Mesendoderm (in vitro differentiated cells): Measurements from ENCODE around the gene ASXL3.

Experiments used
- DNase-seq: peaks from one replicate; pipeline ENCODE4 v3.0.0; 2013
- H2AK5ac ChIP-seq: 2 replicates; pipeline ENCODE4 v1.6.1; 2013; ENCODE audit warnings: low read length, inconsistent platforms
- H2BK120ac ChIP-seq: 2 replicates; pipeline ENCODE4 v1.6.1; 2013; ENCODE audit warnings: low read depth, mild to moderate bottlenecking, low read length, moderate library complexity, mixed read lengths
- H2BK15ac ChIP-seq: replicated peaks from 2 replicates; pipeline ENCODE4 v1.6.1; 2013; ENCODE audit warnings: low read depth, mild to moderate bottlenecking, moderate library complexity
- H2BK5ac ChIP-seq: 2 replicates; pipeline ENCODE4 v1.6.1; 2013; ENCODE audit warnings: low read length, inconsistent platforms
- H3K18ac ChIP-seq: 2 replicates; pipeline ENCODE4 v1.6.1; 2013; ENCODE audit warnings: mild to moderate bottlenecking, low read length, mixed read lengths
- H3K23ac ChIP-seq: one replicate; pipeline ENCODE4 v1.6.1; 2013; ENCODE audit warnings: low read length
- H3K27ac ChIP-seq: 2 replicates; pipeline ENCODE4 v1.5.1; 2013; ENCODE audit warnings: low read depth, mild to moderate bottlenecking, inconsistent platforms, low read length, moderate library complexity
- H3K27me3 ChIP-seq: 2 replicates; pipeline ENCODE4 v1.6.1; 2013; ENCODE audit warnings: low read length, control low read depth, mild to moderate bottlenecking, inconsistent platforms; ENCODE audit not compliant: insufficient read depth, poor library complexity
- H3K36me3 ChIP-seq: 2 replicates; pipeline ENCODE4 v1.6.1; 2013; ENCODE audit warnings: low read length, inconsistent platforms; ENCODE audit not compliant: control insufficient read depth, insufficient read depth
- H3K4ac ChIP-seq: one replicate; pipeline ENCODE4 v1.6.1; 2013; ENCODE audit warnings: low read depth, mild to moderate bottlenecking, low read length, moderate library complexity
- H3K4me1 ChIP-seq: 2 replicates; pipeline ENCODE4 v1.6.1; 2013; ENCODE audit warnings: low read depth, low read length, inconsistent platforms; ENCODE audit not compliant: control insufficient read depth
- H3K4me2 ChIP-seq: 2 replicates; pipeline ENCODE4 v1.6.1; 2013; ENCODE audit warnings: low read length
- H3K4me3 ChIP-seq: 2 replicates; pipeline ENCODE4 v1.5.1; 2013; ENCODE audit warnings: mild to moderate bottlenecking, low read length
- H3K56ac ChIP-seq: one replicate; pipeline ENCODE4 v1.6.1; 2013; ENCODE audit warnings: low read length
- H3K79me1 ChIP-seq: 2 replicates; pipeline ENCODE4 v1.6.1; 2013; ENCODE audit warnings: low read length, inconsistent platforms
- H3K79me2 ChIP-seq: 2 replicates; pipeline ENCODE4 v1.6.1; 2013; ENCODE audit warnings: mild to moderate bottlenecking, low read length; ENCODE audit not compliant: control insufficient read depth, insufficient read depth
- H3K9ac ChIP-seq: 2 replicates; pipeline ENCODE4 v1.6.1; 2013; ENCODE audit warnings: low read length, inconsistent platforms
- H4K5ac ChIP-seq: one replicate; pipeline ENCODE4 v1.6.1; 2013; ENCODE audit warnings: low read length
- H4K8ac ChIP-seq: one replicate; pipeline ENCODE4 v1.6.1; 2013; ENCODE audit warnings: low read depth, mild to moderate bottlenecking, control low read depth, low read length, moderate library complexity
- WGBS: extraction: QIAGEN DNeasy Blood & Tissue Kit; methylation state at CpG from one replicate; pipeline ENCODE4 v1.1.7; 2013; ENCODE audit warnings: low lambda C conversion rate, missing lambda C conversion rate; ENCODE audit not compliant: insufficient coverage; ENCODE audit errors: extremely low coverage; 5-methylcytosine and 5-hydroxymethylcytosine counted together

ASXL3 gene

DNA sequence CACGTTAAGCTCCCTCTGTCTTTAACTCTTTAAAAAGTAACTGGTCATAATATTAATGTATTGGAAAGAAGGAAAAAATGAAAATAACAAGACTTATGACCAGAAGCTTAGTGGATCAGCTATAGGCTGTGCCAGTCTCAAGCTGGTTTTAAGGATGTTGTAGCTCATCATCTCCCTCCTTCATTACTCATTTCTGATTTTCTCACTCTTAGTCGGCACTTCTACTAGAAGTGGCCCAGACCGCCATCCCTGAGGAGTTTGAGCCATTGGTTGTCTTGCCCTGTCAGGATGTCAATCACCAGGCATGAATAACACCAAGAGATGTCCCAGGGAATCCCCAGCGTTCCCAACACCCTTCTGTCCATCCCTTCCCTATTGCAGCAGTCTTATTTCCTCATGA lies 151.5 kb downstream of the ASXL3 start:
- H3K18ac ChIP-seq: no peak overlapping the region
- H3K4ac ChIP-seq: no peak overlapping the region
- H3K27me3 ChIP-seq: no peaks in the 10 kb centered on the region
- no peak overlapping the region for H2BK120ac ChIP-seq
- no peaks in the 10 kb centered on the region for H3K79me2 ChIP-seq
- H2BK5ac ChIP-seq: no peak overlapping the region
- no peak overlapping the region for H3K23ac ChIP-seq
- H3K56ac ChIP-seq: no peak overlapping the region
- no peak overlapping the region for H2AK5ac ChIP-seq
- H3K4me3 ChIP-seq: no peak overlapping the region
- H4K5ac ChIP-seq: no peak overlapping the region
- H3K9ac ChIP-seq: no peak overlapping the region
- WGBS: no CpG with 5 or more reads among the region's 4 CpGs
- no peak overlapping the region for H3K27ac ChIP-seq
- H2BK15ac ChIP-seq: no peak overlapping the region
- H3K79me1 ChIP-seq: no peaks in the 10 kb centered on the region
- no peaks in the 10 kb centered on the region for H3K4me1 ChIP-seq
- no peak overlapping the region for H3K4me2 ChIP-seq
- no peak overlapping the region for H4K8ac ChIP-seq
- H3K36me3 ChIP-seq: no peaks in the 10 kb centered on the region
- no peak for DNase-seq

DNA sequence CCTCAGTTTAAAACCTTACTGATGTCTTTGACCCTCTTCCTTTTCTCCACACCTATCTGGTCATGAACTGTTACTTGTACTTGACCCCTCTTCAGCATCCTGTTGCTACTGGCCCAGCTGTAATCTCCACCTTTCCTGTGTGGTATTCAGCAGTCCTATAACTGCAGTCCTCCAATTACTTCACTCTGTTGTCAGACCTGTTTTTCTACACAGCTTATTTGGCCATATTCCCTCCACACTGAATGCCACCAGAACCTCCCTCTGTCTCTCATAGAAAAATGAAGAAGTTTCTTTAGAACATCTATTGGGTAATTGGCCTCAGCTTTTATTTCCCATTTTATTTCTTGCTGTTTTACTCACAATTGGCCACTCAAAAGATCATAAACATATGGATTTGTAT lies 155.4 kb downstream of the ASXL3 start:
- Histone ChIP-seq H3K79me2 (no peaks in the 10 kb centered on the region), H4K8ac (no peak overlapping the region), H3K9ac (no peak overlapping the region), H3K27me3 (no peaks in the 10 kb centered on the region), H2AK5ac (no peak overlapping the region), H4K5ac (no peak overlapping the region), H3K4ac (no peak overlapping the region), H3K36me3 (no peaks in the 10 kb centered on the region), H2BK120ac (no peak overlapping the region), H3K23ac (no peak overlapping the region), H3K4me1 (no peaks in the 10 kb centered on the region), H3K4me3 (no peak overlapping the region), H3K79me1 (no peaks in the 10 kb centered on the region), H3K27ac (no peak overlapping the region), H3K4me2 (no peak overlapping the region), H3K56ac (no peak overlapping the region), H2BK15ac (no peak overlapping the region), H3K18ac (no peak overlapping the region), H2BK5ac (no peak overlapping the region)
- DNase-seq: no peak

DNA sequence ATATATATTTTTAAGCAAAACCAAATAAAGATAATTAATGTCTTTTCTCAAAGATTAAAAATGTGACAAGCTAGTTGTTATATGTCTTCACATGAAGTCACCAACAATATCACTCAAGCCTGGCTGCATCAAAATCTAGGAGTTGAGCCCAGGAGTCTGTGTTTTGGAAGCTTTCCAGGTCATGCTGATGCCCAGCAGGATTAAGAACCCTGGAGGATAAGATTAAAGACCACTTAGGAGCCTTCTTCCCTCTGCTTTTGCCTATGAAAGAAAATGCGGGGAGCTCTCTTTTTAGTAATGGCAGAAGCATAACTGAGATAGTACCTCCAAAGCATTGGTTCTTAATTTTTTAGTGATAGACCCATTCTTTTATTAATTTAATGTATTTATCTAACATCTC lies 157.4 kb downstream of the ASXL3 start:
- H4K8ac ChIP-seq: no peak overlapping the region
- no peak overlapping the region for H3K4me2 ChIP-seq
- no CpG with 5 or more reads among the region's 1 CpG for WGBS
- no peak overlapping the region for H3K27ac ChIP-seq
- H3K79me1 ChIP-seq: no peaks in the 10 kb centered on the region
- peak; percentile 14 for DNase-seq
- no peak overlapping the region for H2BK5ac ChIP-seq
- no peak overlapping the region for H2BK120ac ChIP-seq
- no peak overlapping the region for H3K18ac ChIP-seq
- no peak overlapping the region for H2AK5ac ChIP-seq
- no peak overlapping the region for H3K9ac ChIP-seq
- H2BK15ac ChIP-seq: no peak overlapping the region
- H3K4ac ChIP-seq: no peak overlapping the region
- no peak overlapping the region for H4K5ac ChIP-seq
- no peak overlapping the region for H3K23ac ChIP-seq
- H3K56ac ChIP-seq: no peak overlapping the region
- no peak overlapping the region for H3K4me3 ChIP-seq
- H3K79me2 ChIP-seq: no peaks in the 10 kb centered on the region
- no peaks in the 10 kb centered on the region for H3K36me3 ChIP-seq
- no peaks in the 10 kb centered on the region for H3K27me3 ChIP-seq
- H3K4me1 ChIP-seq: no peaks in the 10 kb centered on the region

DNA sequence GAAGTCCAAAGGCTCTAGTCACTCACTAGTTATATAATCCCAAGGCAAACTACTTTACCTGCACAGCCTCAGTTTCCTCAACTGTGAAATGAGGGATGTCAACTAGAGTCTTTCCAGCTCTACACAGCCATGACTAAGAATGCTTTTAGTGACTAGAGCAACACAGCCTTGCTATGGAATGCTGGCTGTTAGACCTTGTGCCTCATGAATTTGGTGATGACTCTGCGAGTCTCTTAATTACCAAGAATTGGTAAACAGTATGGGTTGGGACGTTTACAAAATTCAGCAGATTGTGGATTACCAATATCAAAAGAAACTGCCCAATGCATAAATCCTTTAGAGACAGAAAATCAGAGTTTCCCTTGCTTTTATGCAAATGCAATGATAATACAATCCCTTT lies 163.7 kb downstream of the ASXL3 start:
- WGBS: no CpG with 5 or more reads among the region's 2 CpGs
- Histone ChIP-seq H2BK15ac (no peak overlapping the region), H3K27ac (no peak overlapping the region), H3K23ac (no peak overlapping the region), H3K27me3 (no peaks in the 10 kb centered on the region), H4K5ac (no peak overlapping the region), H3K4me1 (no peaks in the 10 kb centered on the region), H3K9ac (no peak overlapping the region), H3K4me3 (no peak overlapping the region), H3K4me2 (no peak overlapping the region), H3K4ac (no peak overlapping the region), H3K56ac (no peak overlapping the region), H4K8ac (no peak overlapping the region), H2AK5ac (no peak overlapping the region), H2BK120ac (no peak overlapping the region), H3K36me3 (no peaks in the 10 kb centered on the region), H3K79me1 (no peaks in the 10 kb centered on the region), H2BK5ac (no peak overlapping the region), H3K18ac (no peak overlapping the region), H3K79me2 (no peaks in the 10 kb centered on the region)
- peak; percentile 9 for DNase-seq

DNA sequence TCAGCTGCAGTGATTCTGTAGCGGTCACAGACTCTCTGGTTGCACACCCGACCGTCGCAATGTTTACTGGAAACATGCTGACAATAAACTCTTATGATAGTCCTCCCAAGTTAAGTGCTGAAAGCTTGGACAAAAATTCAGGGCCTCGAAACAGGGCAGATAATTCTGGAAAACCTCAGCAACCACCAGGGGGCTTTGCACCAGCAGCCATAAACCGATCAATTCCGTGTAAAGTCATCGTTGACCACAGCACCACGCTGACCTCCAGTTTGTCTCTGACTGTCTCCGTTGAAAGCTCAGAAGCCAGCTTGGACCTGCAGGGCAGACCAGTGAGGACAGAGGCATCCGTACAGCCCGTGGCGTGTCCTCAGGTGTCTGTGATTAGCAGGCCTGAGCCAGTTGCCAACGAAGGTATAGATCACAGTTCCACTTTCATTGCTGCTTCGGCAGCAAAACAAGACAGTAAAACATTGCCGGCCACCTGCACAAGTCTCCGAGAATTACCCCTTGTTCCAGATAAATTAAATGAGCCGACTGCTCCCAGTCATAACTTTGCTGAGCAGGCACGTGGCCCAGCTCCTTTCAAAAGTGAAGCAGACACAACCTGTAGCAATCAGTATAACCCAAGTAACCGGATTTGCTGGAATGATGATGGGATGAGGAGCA lies 166.1 kb downstream of the ASXL3 start:
- Histone ChIP-seq H2BK120ac (no peak overlapping the region), H2AK5ac (no peak overlapping the region), H4K5ac (no peak overlapping the region), H2BK15ac (no peak overlapping the region), H3K79me2 (no peaks in the 10 kb centered on the region), H4K8ac (no peak overlapping the region), H3K23ac (no peak overlapping the region), H3K4ac (no peak overlapping the region), H3K27ac (no peak overlapping the region), H3K79me1 (no peaks in the 10 kb centered on the region), H3K36me3 (no peaks in the 10 kb centered on the region), H3K18ac (no peak overlapping the region), H2BK5ac (no peak overlapping the region), H3K27me3 (no peaks in the 10 kb centered on the region), H3K4me3 (no peak overlapping the region), H3K9ac (no peak overlapping the region), H3K56ac (no peak overlapping the region), H3K4me1 (no peaks in the 10 kb centered on the region), H3K4me2 (no peak overlapping the region)
- WGBS: no CpG with 5 or more reads among the region's 20 CpGs
- DNase-seq: peak; percentile 13

DNA sequence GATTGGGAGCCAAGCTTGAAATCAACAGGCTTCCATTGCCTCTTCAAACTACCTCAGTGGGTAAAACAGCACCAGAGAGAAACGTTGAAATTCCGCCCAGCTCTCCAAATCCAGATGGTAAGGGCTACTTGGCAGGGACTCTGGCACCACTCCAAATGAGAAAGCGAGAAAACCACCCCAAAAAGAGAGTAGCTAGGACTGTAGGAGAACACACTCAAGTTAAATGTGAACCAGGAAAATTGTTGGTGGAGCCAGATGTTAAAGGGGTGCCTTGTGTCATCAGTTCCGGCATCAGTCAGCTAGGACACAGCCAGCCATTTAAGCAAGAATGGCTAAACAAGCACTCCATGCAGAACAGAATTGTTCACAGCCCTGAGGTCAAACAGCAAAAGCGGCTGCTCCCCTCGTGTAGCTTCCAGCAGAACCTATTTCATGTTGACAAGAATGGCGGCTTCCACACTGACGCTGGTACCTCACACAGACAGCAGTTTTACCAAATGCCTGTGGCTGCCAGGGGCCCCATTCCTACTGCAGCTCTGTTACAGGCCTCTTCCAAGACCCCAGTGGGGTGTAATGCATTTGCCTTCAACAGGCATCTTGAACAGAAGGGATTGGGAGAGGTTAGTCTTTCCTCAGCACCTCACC lies 167.3 kb downstream of the ASXL3 start:
- Histone ChIP-seq H3K27me3 (no peaks in the 10 kb centered on the region), H3K27ac (no peak overlapping the region), H4K5ac (no peak overlapping the region), H3K23ac (no peak overlapping the region), H3K4me3 (no peak overlapping the region), H3K79me2 (no peaks in the 10 kb centered on the region), H3K4me2 (no peak overlapping the region), H3K9ac (no peak overlapping the region), H2BK120ac (no peak overlapping the region), H2BK15ac (no peak overlapping the region), H4K8ac (no peak overlapping the region), H3K56ac (no peak overlapping the region), H3K36me3 (no peaks in the 10 kb centered on the region), H3K4ac (no peak overlapping the region), H3K79me1 (no peaks in the 10 kb centered on the region), H2BK5ac (no peak overlapping the region), H3K18ac (no peak overlapping the region), H2AK5ac (no peak overlapping the region), H3K4me1 (no peaks in the 10 kb centered on the region)
- no peak for DNase-seq
- no CpG with 5 or more reads among the region's 8 CpGs for WGBS
